ENCODE measurements around the gene RTN4RL1. TPM values are rescaled to one million over a fixed set of nuclear protein-coding genes. Genes with fewer than 3 reads are reported as not detected.
A peak's percentile ranks its signal among the peaks of the same experiment; 100 is the strongest.

The RTN4RL1 gene
- total RNA-seq, 4 donors from 2014 or later: 1.4 to 4.9 (median 1.9) TPM; not detected in 1

DNA sequence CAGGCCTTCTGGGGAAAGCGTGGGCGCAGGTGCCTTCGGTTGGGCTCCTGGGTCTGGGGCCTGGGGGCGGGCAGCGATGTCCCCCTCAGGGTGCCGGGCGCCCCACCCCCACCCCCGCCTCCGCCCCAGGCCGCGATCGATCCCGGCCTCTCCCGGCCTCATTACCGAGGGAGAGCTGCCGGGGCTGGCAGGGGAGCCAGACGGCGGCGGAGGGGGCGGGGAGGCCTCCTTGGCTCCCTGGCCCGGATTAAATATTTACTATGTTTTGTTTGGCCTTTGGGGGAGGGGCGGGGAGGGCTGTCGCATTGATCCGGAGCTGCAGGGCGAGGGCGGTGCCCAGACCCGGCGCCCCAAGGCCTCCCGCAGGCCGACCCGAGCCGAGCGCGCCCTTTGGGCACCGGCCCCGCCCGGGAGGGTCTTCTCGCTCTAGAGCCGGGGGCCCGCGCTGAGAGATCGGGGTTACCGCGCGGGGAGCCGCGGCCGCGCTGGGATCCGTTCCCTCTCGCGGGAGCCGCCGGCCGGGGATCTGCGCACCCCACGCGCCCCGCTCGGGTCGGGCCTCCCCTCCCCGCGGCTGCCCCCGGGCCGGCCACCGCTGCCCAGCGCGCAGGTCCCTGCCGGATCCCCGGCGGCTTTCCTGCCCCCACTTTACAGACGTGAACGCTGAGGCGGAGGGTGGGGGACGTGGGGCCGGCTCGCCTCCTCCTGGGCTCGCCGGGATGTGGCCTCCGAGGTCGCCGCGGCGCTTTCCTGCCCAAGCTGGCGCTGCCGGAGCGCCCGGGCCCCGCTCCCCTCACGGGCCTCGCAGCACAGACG is 27.0 kb downstream of the RTN4RL1 start:
- Histone ChIP-seq H3K27me3 (no peaks in the 10 kb centered on the region), H3K4me3 (peak overlapping the region; percentile 3 to 43), H3K36me3 (no peaks in the 10 kb centered on the region), H3K27ac (peak overlapping the region; percentile 8 to 16), H3K4me1 (peaks cover 0 to 15% of the 10 kb centered on the region in 2 donors), H3K9me3 (no peaks in the 10 kb centered on the region)
- DNase-seq: no peak
- no peak for TF ChIP-seq POLR2A (IDR thresholded peaks at IDR 0.05)
- TF ChIP-seq, protein P1, sequence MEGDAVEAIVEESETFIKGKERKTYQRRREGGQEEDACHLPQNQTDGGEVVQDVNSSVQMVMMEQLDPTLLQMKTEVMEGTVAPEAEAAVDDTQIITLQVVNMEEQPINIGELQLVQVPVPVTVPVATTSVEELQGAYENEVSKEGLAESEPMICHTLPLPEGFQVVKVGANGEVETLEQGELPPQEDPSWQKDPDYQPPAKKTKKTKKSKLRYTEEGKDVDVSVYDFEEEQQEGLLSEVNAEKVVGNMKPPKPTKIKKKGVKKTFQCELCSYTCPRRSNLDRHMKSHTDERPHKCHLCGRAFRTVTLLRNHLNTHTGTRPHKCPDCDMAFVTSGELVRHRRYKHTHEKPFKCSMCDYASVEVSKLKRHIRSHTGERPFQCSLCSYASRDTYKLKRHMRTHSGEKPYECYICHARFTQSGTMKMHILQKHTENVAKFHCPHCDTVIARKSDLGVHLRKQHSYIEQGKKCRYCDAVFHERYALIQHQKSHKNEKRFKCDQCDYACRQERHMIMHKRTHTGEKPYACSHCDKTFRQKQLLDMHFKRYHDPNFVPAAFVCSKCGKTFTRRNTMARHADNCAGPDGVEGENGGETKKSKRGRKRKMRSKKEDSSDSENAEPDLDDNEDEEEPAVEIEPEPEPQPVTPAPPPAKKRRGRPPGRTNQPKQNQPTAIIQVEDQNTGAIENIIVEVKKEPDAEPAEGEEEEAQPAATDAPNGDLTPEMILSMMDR (IDR thresholded peaks at IDR 0.05): no peak
- intact Hi-C loops (cut with DNase I; ENCODE audit: low total_unique reads): no loop called here

DNA sequence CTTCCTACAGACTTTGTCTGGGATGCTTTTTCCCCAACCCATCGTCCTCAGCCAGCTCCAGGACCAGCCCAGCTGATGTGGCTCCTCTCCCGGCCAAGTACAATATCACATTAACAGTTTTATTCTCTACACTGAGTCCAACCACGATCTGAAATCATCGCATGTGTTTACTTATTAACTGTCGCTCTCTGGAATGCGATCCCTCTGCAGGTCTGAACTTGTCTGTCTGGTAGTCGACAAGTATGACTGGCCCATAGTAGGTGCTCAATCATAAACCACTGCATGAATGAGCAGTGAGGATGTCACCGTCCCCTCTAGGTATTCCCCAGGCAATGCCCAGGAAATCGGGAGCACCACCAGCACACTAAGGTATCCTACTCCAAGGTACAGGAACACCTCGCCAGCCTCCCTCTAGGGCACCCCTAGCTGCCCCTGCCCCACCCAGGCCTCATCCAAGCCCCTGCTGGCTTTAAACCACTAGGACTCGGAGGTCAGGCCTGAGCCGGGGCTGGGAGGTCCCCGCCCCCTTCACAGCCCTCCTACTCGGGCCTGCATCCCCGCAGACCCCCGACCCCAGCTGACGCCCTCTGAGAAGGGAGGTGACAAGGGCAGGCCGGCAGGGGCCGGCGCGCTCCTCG is 27.7 kb downstream of the RTN4RL1 start:
- no peaks in the 10 kb centered on the region for H3K9me3 ChIP-seq
- no peak for DNase-seq
- H3K4me1 ChIP-seq: peaks cover 0 to 15% of the 10 kb centered on the region in 2 donors
- H3K36me3 ChIP-seq: no peaks in the 10 kb centered on the region
- no peak overlapping the region for H3K27ac ChIP-seq
- no peak for TF ChIP-seq POLR2A (IDR thresholded peaks at IDR 0.05)
- TF ChIP-seq, protein P1 (IDR thresholded peaks at IDR 0.05): no peak
- H3K27me3 ChIP-seq: no peaks in the 10 kb centered on the region
- peak overlapping the region in 1 of 2 donors; percentile 43 for H3K4me3 ChIP-seq
- intact Hi-C loops (cut with DNase I; ENCODE audit: low total_unique reads): no loop called here

DNA sequence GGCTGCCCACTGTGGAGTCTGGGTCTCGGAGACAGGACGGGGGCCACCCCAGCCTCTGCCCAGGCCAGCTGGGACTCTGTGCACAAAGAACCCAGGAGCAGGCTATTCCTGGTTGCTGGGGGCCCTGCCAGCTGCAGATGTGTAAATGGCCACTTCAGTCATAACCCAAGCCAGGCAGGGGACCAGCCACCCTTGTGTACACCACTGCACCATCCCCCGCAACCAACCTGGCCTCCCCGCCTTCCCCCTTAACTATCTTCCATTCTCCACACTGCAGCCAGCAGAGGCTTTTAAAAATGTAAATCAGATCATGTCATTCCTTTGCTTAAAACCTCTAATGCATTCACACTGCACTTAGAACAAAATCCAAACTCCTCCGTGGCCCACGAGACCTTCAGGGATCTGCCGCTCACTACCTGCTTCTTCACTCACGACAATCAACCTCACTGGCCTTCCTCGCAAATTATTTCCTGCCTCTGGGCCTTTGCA is 28.3 kb downstream of the RTN4RL1 start:
- H3K36me3 ChIP-seq: no peaks in the 10 kb centered on the region
- H3K4me1 ChIP-seq: peaks cover 0 to 15% of the 10 kb centered on the region in 2 donors
- no peaks in the 10 kb centered on the region for H3K27me3 ChIP-seq
- TF ChIP-seq, protein P1 (IDR thresholded peaks at IDR 0.05): no peak
- no peak for TF ChIP-seq POLR2A (IDR thresholded peaks at IDR 0.05)
- no peak overlapping the region for H3K4me3 ChIP-seq
- DNase-seq: no peak
- H3K9me3 ChIP-seq: no peaks in the 10 kb centered on the region
- H3K27ac ChIP-seq: no peak overlapping the region
- intact Hi-C loops (cut with DNase I; ENCODE audit: low total_unique reads): no loop called here

DNA sequence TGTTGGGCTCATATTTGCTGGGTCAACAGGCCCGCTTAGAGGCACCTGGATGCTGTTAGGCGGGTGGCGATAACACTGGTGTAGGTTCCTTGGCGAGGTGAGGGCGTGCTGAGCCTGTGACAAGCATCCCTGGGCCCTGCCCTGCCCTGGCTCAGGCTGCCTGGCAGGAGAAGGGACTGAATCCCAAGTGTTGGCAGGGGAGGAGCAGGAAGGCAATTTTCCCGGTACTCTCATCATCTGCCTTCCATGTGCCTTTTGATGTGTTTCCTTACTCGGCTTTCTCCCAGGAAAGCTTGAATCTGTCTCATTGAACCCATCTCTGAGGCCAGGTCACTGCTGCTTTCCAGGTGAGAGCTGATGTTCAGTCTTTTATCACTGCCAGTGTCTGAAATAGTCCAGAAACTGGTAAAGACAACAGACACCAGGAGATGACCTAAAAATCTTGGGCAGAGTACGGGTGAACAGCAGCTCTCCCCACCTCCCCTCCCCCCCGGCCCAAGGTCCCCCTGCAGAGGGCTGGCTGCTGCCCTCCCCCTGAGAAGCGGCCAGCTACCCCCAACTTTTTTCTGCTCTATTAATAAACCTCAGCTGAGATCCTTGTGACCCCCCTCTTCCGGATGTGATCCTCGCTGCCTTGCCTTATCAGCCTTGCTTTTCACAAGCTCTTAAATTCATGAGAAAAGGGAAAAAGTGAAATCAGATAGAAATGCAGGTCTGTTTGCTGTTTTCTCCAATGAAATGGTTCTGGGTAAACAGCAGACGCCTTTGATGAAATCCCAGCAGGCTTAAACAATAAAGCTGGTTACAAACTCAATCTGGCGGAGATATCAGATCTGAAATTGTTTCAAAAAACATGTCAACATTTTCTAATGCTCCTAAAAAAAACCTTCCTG is 29.0 kb downstream of the RTN4RL1 start:
- H3K9me3 ChIP-seq: no peaks in the 10 kb centered on the region
- H3K4me1 ChIP-seq: peaks cover 0 to 15% of the 10 kb centered on the region in 2 donors
- TF ChIP-seq POLR2A (IDR thresholded peaks at IDR 0.05): no peak
- TF ChIP-seq, protein P1 (IDR thresholded peaks at IDR 0.05): no peak
- no peaks in the 10 kb centered on the region for H3K27me3 ChIP-seq
- no peak for DNase-seq
- H3K36me3 ChIP-seq: no peaks in the 10 kb centered on the region
- H3K27ac ChIP-seq: no peak overlapping the region
- no peak overlapping the region for H3K4me3 ChIP-seq
- intact Hi-C loops (cut with DNase I; ENCODE audit: low total_unique reads): no loop called here
